HEK293T (cell line): ENCODE measurements around the gene SERGEF.
"Not testable (repeated sequence)": the region's sequence is repeated elsewhere in the genome, so short reads cannot be mapped to it uniquely, and the experiment has no call there.

Experiments used
- CTCF ChIA-PET: fragments of 350-600 bp; formaldehyde crosslinking; extraction: SDS; loops from one replicate; lab custom pipeline; 2021; ENCODE audit warnings: antibody characterized with exemption, inconsistent platforms; lab: Yijun Ruan, JAX
- POLR2A ChIA-PET: fragments of 350-600 bp; formaldehyde crosslinking; extraction: SDS; loops from one replicate; lab custom pipeline; 2020; ENCODE audit warnings: antibody characterized with exemption, inconsistent platforms; lab: Yijun Ruan, JAX
- DNase-seq: peaks from one replicate; pipeline ENCODE4 v3.0.0; 2012; ENCODE audit warnings: mixed read lengths; ENCODE audit errors: extremely low spot score
- ARNT ChIP-seq: fragments of 450-650 bp; IDR thresholded peaks from 2 replicates; pipeline ENCODE4 v1.6.1; 2017; ENCODE audit warnings: mild to moderate bottlenecking
- BHLHE40 ChIP-seq: fragments of 450-650 bp; IDR thresholded peaks from 2 replicates; pipeline ENCODE4 v1.6.1; 2016; ENCODE audit warnings: mild to moderate bottlenecking, moderate library complexity, borderline replicate concordance
- CTBP1 ChIP-seq: fragments of 450-650 bp; IDR thresholded peaks from 2 replicates; pipeline ENCODE4 v1.6.1; 2016; ENCODE audit warnings: borderline replicate concordance
- ELF4 ChIP-seq: fragments of 450-650 bp; IDR thresholded peaks from 2 replicates; pipeline ENCODE4 v1.6.1; 2017; ENCODE audit warnings: antibody characterized with exemption
- FOXA1 ChIP-seq: fragments of 450-650 bp; IDR thresholded peaks from 2 replicates; pipeline ENCODE4 v1.6.1; 2016; ENCODE audit warnings: mild to moderate bottlenecking
- FOXK2 ChIP-seq: fragments of 450-650 bp; IDR thresholded peaks from 2 replicates; pipeline ENCODE4 v1.6.1; 2016; ENCODE audit warnings: mild to moderate bottlenecking
- FOXM1 ChIP-seq: fragments of 450-650 bp; IDR thresholded peaks from 2 replicates; pipeline ENCODE4 v1.6.1; 2017; ENCODE audit warnings: mild to moderate bottlenecking, borderline replicate concordance
- HDGF ChIP-seq: fragments of 450-650 bp; IDR thresholded peaks from 2 replicates; pipeline ENCODE4 v1.6.1; 2017; ENCODE audit warnings: antibody characterized with exemption, borderline replicate concordance
- L3MBTL2 ChIP-seq: fragments of 450-650 bp; conservative IDR thresholded peaks from 2 replicates; pipeline ENCODE4 v1.6.1; 2016; ENCODE audit warnings: mild to moderate bottlenecking
- LEF1 ChIP-seq: fragments of 450-650 bp; IDR thresholded peaks from 2 replicates; pipeline ENCODE4 v1.6.1; 2017; ENCODE audit warnings: mild to moderate bottlenecking, borderline replicate concordance
- NFRKB ChIP-seq: fragments of 450-650 bp; IDR thresholded peaks from 2 replicates; pipeline ENCODE4 v1.6.1; 2016; ENCODE audit warnings: mild to moderate bottlenecking, moderate library complexity
- SP1 ChIP-seq: fragments of 450-650 bp; IDR thresholded peaks from 2 replicates; pipeline ENCODE4 v1.6.1; 2017
- SUZ12 ChIP-seq: fragments of 450-650 bp; IDR thresholded peaks from 2 replicates; pipeline ENCODE4 v1.6.1; 2016; ENCODE audit warnings: mild to moderate bottlenecking
- TARDBP ChIP-seq: fragments of 450-650 bp; IDR thresholded peaks from 2 replicates; pipeline ENCODE4 v1.6.1; 2016
- ZNF384 ChIP-seq: fragments of 450-650 bp; IDR thresholded peaks from 2 replicates; pipeline ENCODE4 v1.6.1; 2016
- TF ChIP-seq, protein P1 (sequence below): fragments of 450-650 bp; IDR thresholded peaks from 2 replicates; pipeline ENCODE4 v1.6.1; 2016

Gene SERGEF

DNA sequence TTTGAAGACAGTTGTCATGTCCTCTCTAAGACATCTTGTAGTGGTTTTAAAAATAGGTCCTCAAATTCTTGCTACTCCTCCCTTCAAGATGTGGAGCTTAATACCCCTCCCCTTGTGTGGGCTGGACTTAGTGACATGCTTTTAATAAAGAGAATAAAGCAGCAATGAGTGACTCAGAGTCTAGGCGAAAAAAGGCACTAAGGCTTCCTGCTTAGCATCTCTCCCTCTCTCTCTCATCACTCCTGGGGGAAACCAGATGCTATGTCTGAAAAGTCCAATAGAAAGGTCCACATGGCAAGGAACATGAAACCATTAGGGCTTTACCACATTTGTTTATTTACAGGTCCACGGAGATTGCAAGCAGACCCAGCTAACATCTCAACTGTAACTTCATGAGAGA is 11.7 kb downstream of the SERGEF start:
- CTCF ChIA-PET = no interaction called here
- TF ChIP-seq TARDBP = no peak
- TF ChIP-seq FOXM1 = no peak
- no peak for TF ChIP-seq SP1
- TF ChIP-seq FOXA1 = no peak
- TF ChIP-seq ELF4 = no peak
- no peak for TF ChIP-seq ZNF384
- no peak for TF ChIP-seq LEF1
- DNase-seq = no peak
- POLR2A ChIA-PET = no interaction called here

DNA sequence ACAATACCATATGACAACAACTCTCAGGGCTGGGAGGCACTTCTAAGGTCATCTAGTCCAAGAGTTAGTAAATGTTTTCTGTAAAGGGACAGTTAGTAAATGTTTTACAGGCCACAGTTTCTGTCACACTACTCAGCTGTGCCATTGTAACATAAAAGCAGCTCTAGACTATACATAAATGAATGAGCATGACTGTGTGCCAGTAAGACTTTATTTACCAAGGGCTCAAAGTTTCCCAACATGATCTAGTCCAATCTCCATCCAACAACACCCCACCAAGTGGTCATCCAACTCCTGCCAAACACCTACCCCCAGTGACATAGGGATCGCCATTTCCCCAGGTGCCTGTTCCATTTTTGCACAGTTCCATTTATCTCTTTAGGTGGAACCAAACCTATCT is 12.1 kb downstream of the SERGEF start:
- no peak for DNase-seq
- CTCF ChIA-PET = interaction anchor here (1.0 kb wide), 1 partner anchor 270 kb away, joined by 3 read pairs; no protein-coding TSS in a partner anchor
- TF ChIP-seq CTBP1 = no peak
- no peak for TF ChIP-seq ARNT
- TF ChIP-seq HDGF = no peak
- TF ChIP-seq FOXM1 = no peak
- TF ChIP-seq SP1 = no peak
- TF ChIP-seq TARDBP = no peak
- no peak for TF ChIP-seq SUZ12
- no peak for TF ChIP-seq ZNF384
- TF ChIP-seq ELF4 = no peak
- TF ChIP-seq BHLHE40 = no peak
- no peak for TF ChIP-seq FOXK2
- TF ChIP-seq LEF1 = no peak
- POLR2A ChIA-PET = no interaction called here

DNA sequence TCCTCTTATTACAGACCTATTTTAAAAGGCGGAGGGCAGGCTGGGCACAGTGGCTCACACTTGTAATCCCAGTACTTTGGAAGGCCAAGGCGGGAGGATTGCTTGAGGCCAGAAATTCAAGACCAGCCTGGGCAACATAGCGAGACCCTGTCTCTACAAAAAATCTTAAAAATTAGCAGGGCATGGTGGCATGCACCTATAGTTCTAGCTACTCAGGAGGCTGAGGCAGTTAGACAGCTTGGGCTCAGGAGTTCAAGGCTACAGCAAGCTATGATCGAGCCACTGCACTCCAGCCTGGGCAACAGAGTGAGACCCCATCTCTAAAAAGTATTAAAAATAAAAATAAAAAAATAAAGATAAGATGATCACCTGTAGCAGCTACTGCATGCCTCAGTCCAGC is 12.7 kb downstream of the SERGEF start:
- CTCF ChIA-PET = interaction anchor here (1.0 kb wide), 1 partner anchor 269 kb away, joined by 3 read pairs; no protein-coding TSS in a partner anchor
- POLR2A ChIA-PET, DNase-seq: not testable (repeated sequence)

DNA sequence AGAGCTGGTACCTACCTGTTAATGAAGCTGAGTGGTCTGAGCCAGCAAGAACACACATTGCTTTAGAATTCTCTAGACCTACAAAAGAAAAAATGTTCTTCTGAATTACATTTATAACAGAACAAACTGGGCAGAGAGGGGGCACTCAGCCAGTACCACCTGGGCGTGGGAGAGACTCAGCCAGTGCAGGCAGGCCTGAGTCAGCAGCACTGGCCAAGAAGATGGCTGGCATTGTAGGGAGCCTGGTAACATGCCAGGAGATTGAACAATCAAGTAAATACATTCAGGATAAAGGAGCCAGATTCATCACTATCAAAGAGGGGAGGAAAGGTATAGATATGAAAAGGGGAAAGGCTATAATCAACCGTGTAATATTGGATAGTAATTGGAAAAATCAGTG is 19.9 kb downstream of the SERGEF start:
- CTCF ChIA-PET = interaction anchor here (1.5 kb wide), 1 partner anchor 211 kb away, joined by 3 read pairs; no protein-coding TSS in a partner anchor
- POLR2A ChIA-PET = no interaction called here
- TF ChIP-seq LEF1 (no peak), ARNT (no peak)
- DNase-seq = no peak

DNA sequence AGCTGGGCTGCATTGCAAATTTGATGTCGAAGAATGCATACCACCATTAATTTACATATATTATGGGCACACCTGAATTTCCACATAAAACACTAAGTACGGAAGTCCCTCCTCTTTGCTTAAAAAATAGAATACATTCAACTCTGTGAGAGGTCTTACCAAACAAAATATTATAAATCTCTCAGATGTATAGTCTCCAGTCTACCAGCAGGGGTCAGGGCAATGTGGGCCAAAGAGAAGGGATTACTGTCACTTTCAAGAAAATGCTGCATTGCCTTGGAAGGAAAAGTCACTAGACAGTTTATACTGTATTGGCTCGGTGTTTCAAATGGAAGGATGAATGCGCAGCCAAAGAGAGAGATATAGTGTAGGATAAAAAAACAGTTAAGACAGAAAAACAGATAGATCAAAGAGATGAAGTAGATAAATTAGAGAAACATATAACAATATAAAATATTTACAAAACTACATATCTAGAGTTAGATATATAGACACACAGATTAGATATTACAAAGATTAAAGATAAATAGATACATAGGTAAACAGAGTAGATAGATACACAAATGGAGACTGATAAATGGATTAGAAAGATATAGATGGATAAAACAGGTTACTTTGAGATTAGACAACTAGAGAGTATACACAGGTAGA is 20.9 kb downstream of the SERGEF start:
- CTCF ChIA-PET = interaction anchor here (0.6 to 1.6 kb wide), 3 partner anchors 212 to 350 kb away, joined by 3 to 4 read pairs (median 3); no protein-coding TSS in a partner anchor
- DNase-seq = peak; percentile 65
- POLR2A ChIA-PET = no interaction called here
- TF ChIP-seq ZNF384 (no peak), NFRKB (no peak), TARDBP (no peak), FOXM1 (no peak), ELF4 (no peak), FOXK2 (no peak), BHLHE40 (no peak), ARNT (no peak), L3MBTL2 (no peak), SUZ12 (no peak), CTBP1 (no peak), HDGF (no peak), FOXA1 (no peak), SP1 (no peak), LEF1 (no peak)
- TF ChIP-seq, protein P1, sequence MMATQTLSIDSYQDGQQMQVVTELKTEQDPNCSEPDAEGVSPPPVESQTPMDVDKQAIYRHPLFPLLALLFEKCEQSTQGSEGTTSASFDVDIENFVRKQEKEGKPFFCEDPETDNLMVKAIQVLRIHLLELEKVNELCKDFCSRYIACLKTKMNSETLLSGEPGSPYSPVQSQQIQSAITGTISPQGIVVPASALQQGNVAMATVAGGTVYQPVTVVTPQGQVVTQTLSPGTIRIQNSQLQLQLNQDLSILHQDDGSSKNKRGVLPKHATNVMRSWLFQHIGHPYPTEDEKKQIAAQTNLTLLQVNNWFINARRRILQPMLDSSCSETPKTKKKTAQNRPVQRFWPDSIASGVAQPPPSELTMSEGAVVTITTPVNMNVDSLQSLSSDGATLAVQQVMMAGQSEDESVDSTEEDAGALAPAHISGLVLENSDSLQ = no peak

DNA sequence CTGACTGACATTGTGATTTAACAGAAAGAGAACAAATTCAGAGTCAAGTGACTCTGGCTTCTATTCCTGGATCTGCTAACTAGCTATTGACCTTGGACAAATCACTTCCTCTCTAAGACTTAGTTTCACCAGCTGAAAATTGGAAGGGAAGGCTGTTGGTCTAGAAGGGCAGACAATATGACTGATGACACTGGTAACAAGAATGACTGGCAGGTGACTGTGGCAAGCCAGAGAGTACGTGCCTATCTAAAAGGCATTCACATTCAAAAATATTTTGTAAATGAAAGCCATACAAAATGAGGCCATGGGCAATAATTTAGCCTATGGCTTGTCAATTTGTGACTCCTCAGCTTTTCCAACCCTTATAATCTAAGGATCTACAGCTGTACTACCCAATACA is 23.5 kb downstream of the SERGEF start:
- no peak for TF ChIP-seq FOXM1
- no peak for TF ChIP-seq CTBP1
- no peak for TF ChIP-seq ELF4
- no peak for TF ChIP-seq ZNF384
- TF ChIP-seq FOXK2 = no peak
- TF ChIP-seq SP1 = no peak
- TF ChIP-seq HDGF = no peak
- TF ChIP-seq LEF1 = no peak
- TF ChIP-seq, protein P1 = no peak
- no peak for TF ChIP-seq L3MBTL2
- no peak for TF ChIP-seq FOXA1
- no peak for TF ChIP-seq SUZ12
- TF ChIP-seq NFRKB = no peak
- no peak for TF ChIP-seq TARDBP
- TF ChIP-seq ARNT = no peak
- no peak for TF ChIP-seq BHLHE40
- CTCF ChIA-PET = interaction anchor here (2.2 kb wide), 1 partner anchor 11 kb away, joined by 9 read pairs; no protein-coding TSS in a partner anchor
- no peak for DNase-seq
- POLR2A ChIA-PET = no interaction called here

DNA sequence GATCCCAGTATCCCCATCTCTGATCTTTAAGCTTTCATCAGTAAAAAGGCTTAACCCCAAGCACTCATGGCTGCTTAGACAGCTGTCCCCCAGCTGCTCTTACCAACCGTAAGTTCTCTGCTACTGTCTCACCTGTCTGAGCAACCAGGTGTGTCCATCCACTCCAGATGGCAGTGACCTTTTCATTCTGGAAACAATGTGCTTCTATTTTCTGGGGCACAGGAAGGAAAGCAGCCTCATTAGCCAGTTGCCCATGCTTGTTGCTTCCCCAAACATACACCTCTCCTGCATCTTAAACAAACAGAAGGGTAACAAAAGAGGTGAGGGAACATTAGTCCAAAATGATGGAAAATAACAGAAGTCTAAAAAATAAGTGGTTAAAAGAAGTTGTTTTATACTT is 24.4 kb downstream of the SERGEF start:
- ChIA-PET CTCF (interaction anchor here (2.2 kb wide), 1 partner anchor 10 kb away, joined by 9 read pairs; no protein-coding TSS in a partner anchor), POLR2A (no interaction called here)
- TF ChIP-seq HDGF (no peak), BHLHE40 (no peak), ZNF384 (no peak), NFRKB (no peak), FOXK2 (no peak), LEF1 (no peak)
- no peak for DNase-seq
